HEK293 (cell line): ENCODE data around the gene AATK.

Experiments used
- CTCF ChIA-PET: fragments of 350-600 bp; formaldehyde crosslinking; extraction: SDS; loops from one replicate; lab custom pipeline; 2021; ENCODE audit warnings: antibody characterized with exemption; lab: Yijun Ruan, JAX
- POLR2A ChIA-PET: fragments of 300-600 bp; formaldehyde crosslinking; extraction: SDS; loops from one replicate; lab custom pipeline; 2020; ENCODE audit warnings: antibody characterized with exemption, inconsistent platforms; lab: Yijun Ruan, JAX
- H3K27ac ChIP-seq: fragments of 200-500 bp; sonication (Bioruptor generic); 2 replicates; pipeline ENCODE4 v1.5.1; 2014; ENCODE audit warnings: low read depth, low read length, control low read depth, inconsistent platforms; ENCODE audit errors: extremely low read depth
- H3K36me3 ChIP-seq, 2 experiments: fragments of 200-500 bp in 1 of 2; sonication (Bioruptor generic) in 1 of 2; 1 replicate in 1 of 2; 2 replicates in 1 of 2; pipeline ENCODE4 v1.5.1; 2014 to 2017; ENCODE audit warnings: inconsistent platforms in 2 of 2, low read length in 2 of 2; ENCODE audit not compliant: control insufficient read depth in 2 of 2, insufficient read depth in 1 of 2
- H3K4me1 ChIP-seq: fragments of 200-500 bp; sonication (Bioruptor generic); 2 replicates; pipeline ENCODE4 v1.5.1; 2014; ENCODE audit warnings: mild to moderate bottlenecking, low read length, inconsistent platforms; ENCODE audit not compliant: control insufficient read depth, insufficient read depth
- H3K4me3 ChIP-seq: 2 replicates; pipeline ENCODE4 v1.5.1; 2011; ENCODE audit warnings: low read depth, mild to moderate bottlenecking, control low read depth, low read length, moderate library complexity
- H3K9me3 ChIP-seq: fragments of 200-500 bp; sonication (Bioruptor generic); 2 replicates; pipeline ENCODE4 v1.5.1; 2014; ENCODE audit warnings: low read depth, low read length, inconsistent platforms; ENCODE audit not compliant: control insufficient read depth, insufficient read depth
- ZBTB10 ChIP-seq: fragments of 450-650 bp; formaldehyde crosslinking; IDR thresholded peaks from 2 replicates; pipeline ENCODE4 v1.5.1; 2016; ENCODE audit warnings: missing biosample characterization, missing genetic modification characterization
- ZBTB6 ChIP-seq: fragments of 450-650 bp; formaldehyde crosslinking; IDR thresholded peaks from 2 replicates; pipeline ENCODE4 v1.5.1; 2017; ENCODE audit warnings: missing biosample characterization, missing genetic modification characterization
- ZNF18 ChIP-seq: fragments of 450-650 bp; formaldehyde crosslinking; IDR thresholded peaks from 2 replicates; pipeline ENCODE4 v1.5.1; 2016; ENCODE audit warnings: missing biosample characterization, missing genetic modification characterization
- ZNF274 ChIP-seq, 2 experiments: fragments of 200-500 bp in 1 of 2; fragments of 450-650 bp in 1 of 2; sonication (Bioruptor generic) in 1 of 2; formaldehyde crosslinking in 1 of 2; IDR thresholded peaks; 2 replicates each; pipeline versions ENCODE4 v1.5.1 to v1.6.1; 2014 to 2016; ENCODE audit warnings: borderline replicate concordance in 1 of 2, inconsistent platforms in 1 of 2, low read length in 1 of 2, missing biosample characterization in 1 of 2, missing genetic modification characterization in 1 of 2
- ZNF302 ChIP-seq: fragments of 450-650 bp; formaldehyde crosslinking; IDR thresholded peaks from 2 replicates; pipeline ENCODE4 v1.5.1; 2016; ENCODE audit warnings: missing biosample characterization, missing genetic modification characterization, low read depth
- ZNF311 ChIP-seq: fragments of 450-650 bp; formaldehyde crosslinking; IDR thresholded peaks from 2 replicates; pipeline ENCODE4 v1.5.1; 2017; ENCODE audit warnings: missing biosample characterization, missing genetic modification characterization, borderline replicate concordance
- ZNF362 ChIP-seq: fragments of 450-650 bp; formaldehyde crosslinking; IDR thresholded peaks from 2 replicates; pipeline ENCODE4 v1.5.1; 2016; ENCODE audit warnings: missing biosample characterization, missing genetic modification characterization
- ZNF513 ChIP-seq: fragments of 450-650 bp; IDR thresholded peaks from 2 replicates; pipeline ENCODE4 v1.5.1; 2018; ENCODE audit warnings: missing biosample characterization, missing genetic modification characterization
- ZNF830 ChIP-seq: fragments of 450-650 bp; IDR thresholded peaks from 2 replicates; pipeline ENCODE4 v1.5.0; 2018; ENCODE audit warnings: missing biosample characterization, missing genetic modification characterization, low read depth, mild to moderate bottlenecking, moderate library complexity

Gene AATK

GRCh38 chr17:81157848-81158687 lies 8.0 kb downstream of the AATK start (continued):
- TF ChIP-seq ZBTB6 (tag by site-specific recombination), result no peak
- no peak for TF ChIP-seq ZNF513
- no peak for TF ChIP-seq ZNF18 (tag by site-specific recombination)

- Histone ChIP-seq H3K4me1 (no peaks in the 10 kb centered on the region), H3K9me3 (no peaks in the 10 kb centered on the region), H3K4me3 (no peak overlapping the region)
- ChIA-PET CTCF (interaction anchor here (0.6 kb wide), 1 partner anchor 10 kb away, joined by 4 read pairs; no protein-coding TSS in a partner anchor), POLR2A (no interaction called here)
- TF ChIP-seq ZNF830 (tag by site-specific recombination) (no peak), ZNF302 (tag by site-specific recombination) (no peak), ZNF362 (tag by site-specific recombination) (no peak), ZBTB10 (tag by site-specific recombination) (no peak)
- TF ChIP-seq, all 188 proteins: peak for 0
- Histone ChIP-seq H3K36me3 (no peaks in the 10 kb centered on the region), H3K27ac (no peak overlapping the region)
These were observed 8.9 kb downstream of the AATK start for GRCh38 chr17:81156866-81157805.

- Histone ChIP-seq H3K4me3 (no peak overlapping the region), H3K4me1 (no peaks in the 10 kb centered on the region), H3K36me3 (no peaks in the 10 kb centered on the region), H3K9me3 (no peaks in the 10 kb centered on the region), H3K27ac (no peak overlapping the region)
- ChIA-PET POLR2A (no interaction called here), CTCF (interaction anchor here (0.9 to 1.4 kb wide), 3 partner anchors 11 to 46 kb away, joined by 3 to 4 read pairs (median 3); no protein-coding TSS in a partner anchor)
- no peak for TF ChIP-seq ZNF513
- TF ChIP-seq ZNF274 (IDR thresholded peaks at IDR 0.05; ENCODE audit: low read length), result no peak
- no peak for TF ChIP-seq ZNF274 (tag by site-specific recombination; IDR thresholded peaks at IDR 0.05; ENCODE audit: borderline replicate concordance)
- no peak for TF ChIP-seq ZNF311 (tag by site-specific recombination)
- no peak for TF ChIP-seq ZBTB10 (tag by site-specific recombination)
These were observed 11.1 kb downstream of the AATK start for GRCh38 chr17:81154961-81155360.
